ENCODE data around the gene TGFBR3L. TPM values are rescaled to one million over a fixed set of nuclear protein-coding genes. Genes with fewer than 3 reads are reported as not detected.

Gene TGFBR3L
- total and polyA plus RNA-seq, 4 donors, result 0.25 to 0.77 TPM; not detected in 2

GRCh38 chr19:7924241-7924640 lies 9.6 kb downstream of the TGFBR3L start:
- peaks cover 0 to 37% (median 17%) of the 10 kb centered on the region in 5 donors for H3K4me1 ChIP-seq (ENCODE audit: control insufficient read depth in 5 of 5, insufficient read depth in 5 of 5, low read length in 5 of 5)
- 86 to 91% methylated on average over 12 of the region's 12 CpGs for WGBS, 2 donors

GRCh38 chr19:7924651-7925170 lies 10.1 kb downstream of the TGFBR3L start:
- Histone ChIP-seq H3K27me3 (ENCODE audit: control insufficient read depth in 3 of 3, insufficient read depth in 3 of 3, low read length in 2 of 3) (peaks cover 0 to under 1% (median 0%) of the 10 kb centered on the region in 3 donors), H3K36me3 (ENCODE audit: control insufficient read depth in 4 of 4, insufficient read depth in 4 of 4, low read length in 4 of 4) (peaks cover 0 to 20% (median 10%) of the 10 kb centered on the region in 4 donors), H3K27ac (ENCODE audit: low read depth in 1 of 2, low read length in 1 of 2) (no peak overlapping the region), H3K9ac (ENCODE audit: insufficient read depth in 1 of 2, low read length in 2 of 2) (no peak overlapping the region), H3K4me1 (ENCODE audit: control insufficient read depth in 5 of 5, insufficient read depth in 5 of 5, low read length in 5 of 5) (peaks cover 0 to 35% (median 17%) of the 10 kb centered on the region in 5 donors), H3K9me3 (ENCODE audit: control insufficient read depth in 4 of 4, insufficient read depth in 3 of 4, low read length in 3 of 4) (no peaks in the 10 kb centered on the region), H3K4me3 (no peak overlapping the region)
- ATAC-seq (ENCODE audit: insufficient read depth, low FRiP score), result no peak
- no peak for TF ChIP-seq CTCF (IDR thresholded peaks at IDR 0.05; ENCODE audit: control extremely low read depth, extremely low read depth)
- WGBS, 2 donors, result 47 to 56% methylated on average over 22 to 34 of the region's 34 CpGs
- DNase-seq, result no peak

More at GRCh38 chr19:7924241-7924640, 9.6 kb downstream of the TGFBR3L start:
- Histone ChIP-seq H3K9ac (ENCODE audit: insufficient read depth in 1 of 2, low read length in 2 of 2) (no peak overlapping the region), H3K27me3 (ENCODE audit: control insufficient read depth in 3 of 3, insufficient read depth in 3 of 3, low read length in 2 of 3) (peaks cover 0 to 6% (median 0%) of the 10 kb centered on the region in 3 donors), H3K36me3 (ENCODE audit: control insufficient read depth in 4 of 4, insufficient read depth in 4 of 4, low read length in 4 of 4) (peaks cover 0 to 18% (median 10%) of the 10 kb centered on the region in 4 donors), H3K9me3 (ENCODE audit: control insufficient read depth in 4 of 4, insufficient read depth in 3 of 4, low read length in 3 of 4) (no peaks in the 10 kb centered on the region), H3K27ac (ENCODE audit: low read depth in 1 of 2, low read length in 1 of 2) (no peak overlapping the region), H3K4me3 (no peak overlapping the region)
- DNase-seq, result no peak
- ATAC-seq (ENCODE audit: insufficient read depth, low FRiP score), result no peak
- TF ChIP-seq CTCF (IDR thresholded peaks at IDR 0.05; ENCODE audit: control extremely low read depth, extremely low read depth), result no peak

- peak; percentile 59 for TF ChIP-seq CTCF (IDR thresholded peaks at IDR 0.05; ENCODE audit: control extremely low read depth, extremely low read depth)
- 1% methylated on average over 47 to 97 of the region's 98 CpGs for WGBS, 2 donors
Measured at GRCh38 chr19:7925171-7925851, 10.7 kb downstream of the TGFBR3L start.

More at GRCh38 chr19:7925171-7925851, 10.7 kb downstream of the TGFBR3L start:
- ATAC-seq (ENCODE audit: insufficient read depth, low FRiP score) (no peak), DNase-seq (peak; percentile 74 to 88 (median 79))
- Histone ChIP-seq H3K9ac (ENCODE audit: insufficient read depth in 1 of 2, low read length in 2 of 2) (no peak overlapping the region), H3K4me3 (no peak overlapping the region), H3K27ac (ENCODE audit: low read depth in 1 of 2, low read length in 1 of 2) (no peak overlapping the region), H3K4me1 (ENCODE audit: control insufficient read depth in 5 of 5, insufficient read depth in 5 of 5, low read length in 5 of 5) (peaks cover 0 to 31% (median 17%) of the 10 kb centered on the region in 5 donors), H3K27me3 (ENCODE audit: control insufficient read depth in 3 of 3, insufficient read depth in 3 of 3, low read length in 2 of 3) (no peaks in the 10 kb centered on the region), H3K36me3 (ENCODE audit: control insufficient read depth in 4 of 4, insufficient read depth in 4 of 4, low read length in 4 of 4) (peaks cover 0 to 20% (median 10%) of the 10 kb centered on the region in 4 donors), H3K9me3 (ENCODE audit: control insufficient read depth in 4 of 4, insufficient read depth in 3 of 4, low read length in 3 of 4) (no peaks in the 10 kb centered on the region)

Measured in lung (tissue), 12 donors.